HG03045 (cell line): ENCODE results near the gene AKR1A1.
"Not testable (repeated sequence)": the region's sequence is repeated elsewhere in the genome, so short reads cannot be mapped to it uniquely, and the experiment has no call there.

ENCODE experiments used
- ATAC-seq: cut with Tn5 transposase; IDR thresholded peaks from one replicate; pipeline ENCODE4 v1.9.1; 2021; ENCODE audit warnings: mild to moderate bottlenecking, moderate library complexity; ENCODE audit not compliant: unreplicated experiment

The AKR1A1 gene

DNA sequence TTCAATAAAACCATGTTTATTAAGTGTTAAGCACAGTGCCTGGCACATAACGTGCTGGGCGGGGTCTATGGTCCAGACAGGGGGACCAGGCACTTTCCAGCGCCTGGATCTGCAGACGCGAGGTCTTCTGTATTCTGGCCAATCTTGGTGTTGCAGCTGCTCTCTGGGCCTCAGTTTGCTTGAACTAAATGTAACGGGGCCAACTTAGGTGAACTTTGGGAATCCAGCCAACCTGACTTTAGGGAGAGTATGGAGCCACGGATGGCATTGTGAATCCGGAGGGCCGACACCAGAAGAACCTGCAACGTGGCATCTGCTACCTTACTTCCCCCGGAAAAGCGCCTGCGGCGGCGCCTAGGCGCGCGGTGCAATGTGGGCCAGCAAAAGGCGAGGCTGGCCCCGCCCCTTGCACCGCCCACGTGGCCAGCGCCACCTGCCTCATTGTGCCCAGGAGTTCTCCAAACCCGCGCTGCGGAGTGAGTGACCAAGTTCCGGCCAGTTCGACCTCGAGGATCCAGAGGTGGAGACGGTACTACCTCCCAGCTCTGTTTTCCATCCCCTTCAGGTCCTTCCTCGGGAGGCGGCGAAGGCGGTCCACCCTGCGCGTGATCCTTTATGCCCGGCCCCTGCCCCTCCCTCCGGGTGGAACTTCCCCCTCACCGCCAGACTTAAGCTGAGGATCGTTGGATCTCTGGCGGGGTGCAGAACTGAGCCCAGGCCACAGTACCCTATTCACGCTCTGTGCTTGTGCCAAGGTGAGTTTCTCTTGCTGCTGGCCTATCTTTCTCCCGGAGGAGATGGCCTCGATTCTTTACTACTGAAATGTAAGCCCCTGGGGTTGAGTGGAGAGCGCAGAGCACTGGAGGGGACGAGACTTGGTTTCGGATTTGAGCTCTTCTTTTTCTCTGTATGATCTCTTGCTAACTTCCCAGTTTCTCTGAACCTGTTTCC lies at the start of gene AKR1A1:
AKR1A1 (plus strand) TSS at position 426 of the 951 bp plus-strand sequence. CDS start 10,969 bp downstream, outside the sequence.
- peak; percentile 92 for ATAC-seq

- no peak for ATAC-seq
Measured at GRCh38 chr1:45501505-45501859, 49.1 kb upstream of the AKR1A1 start.

- ATAC-seq: no peak
Measured at GRCh38 chr1:45503462-45504360, 46.9 kb upstream of the AKR1A1 start.

- ATAC-seq: no peak
Measured at GRCh38 chr1:45507195-45507594, 43.4 kb upstream of the AKR1A1 start.

DNA sequence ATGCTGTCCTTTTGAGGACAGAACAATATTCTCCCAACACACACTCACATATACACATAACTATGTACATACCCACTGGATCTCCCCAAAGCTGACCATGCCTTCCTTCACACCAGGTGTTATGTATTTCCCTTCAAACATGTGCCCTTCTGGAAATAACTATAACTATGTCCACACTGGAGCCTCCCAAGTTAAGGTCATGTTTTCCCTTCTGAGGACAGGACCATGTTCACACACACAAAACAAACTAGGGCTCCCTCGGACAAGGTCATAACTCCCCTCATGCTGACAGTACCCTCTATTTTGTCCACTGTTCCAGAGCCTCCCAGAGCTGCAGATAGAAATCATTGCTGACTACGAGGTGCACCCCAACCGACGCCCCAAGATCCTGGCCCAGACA lies 42.7 kb upstream of the AKR1A1 start:
- no peak for ATAC-seq

GRCh38 chr1:45508295-45509151 lies 42.1 kb upstream of the AKR1A1 start:
- ATAC-seq: no peak

GRCh38 chr1:45510036-45510971 lies 40.3 kb upstream of the AKR1A1 start:
- ATAC-seq: no peak

GRCh38 chr1:45510972-45511527 lies 39.6 kb upstream of the AKR1A1 start:
- no peak for ATAC-seq

DNA sequence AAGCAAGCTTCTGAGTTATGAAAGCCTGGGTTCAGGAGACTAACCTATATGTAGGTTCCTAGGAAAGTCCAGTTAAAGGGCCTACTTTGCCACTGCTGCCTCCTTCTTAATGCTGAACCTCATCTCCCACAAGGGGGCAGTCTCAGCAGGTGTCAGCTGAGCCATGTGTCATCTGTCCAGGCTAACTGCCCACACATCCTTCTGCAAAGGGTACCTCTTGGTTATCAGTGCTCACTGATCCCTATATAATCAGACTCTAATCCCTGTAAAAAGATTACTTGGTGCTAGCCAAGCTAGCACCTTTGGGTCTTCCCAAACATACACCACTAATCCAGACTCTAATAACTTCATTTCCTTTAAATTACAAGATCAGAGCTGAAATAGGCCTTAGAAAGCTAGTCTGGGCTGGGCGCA lies 38.0 kb upstream of the AKR1A1 start:
- no peak for ATAC-seq

DNA sequence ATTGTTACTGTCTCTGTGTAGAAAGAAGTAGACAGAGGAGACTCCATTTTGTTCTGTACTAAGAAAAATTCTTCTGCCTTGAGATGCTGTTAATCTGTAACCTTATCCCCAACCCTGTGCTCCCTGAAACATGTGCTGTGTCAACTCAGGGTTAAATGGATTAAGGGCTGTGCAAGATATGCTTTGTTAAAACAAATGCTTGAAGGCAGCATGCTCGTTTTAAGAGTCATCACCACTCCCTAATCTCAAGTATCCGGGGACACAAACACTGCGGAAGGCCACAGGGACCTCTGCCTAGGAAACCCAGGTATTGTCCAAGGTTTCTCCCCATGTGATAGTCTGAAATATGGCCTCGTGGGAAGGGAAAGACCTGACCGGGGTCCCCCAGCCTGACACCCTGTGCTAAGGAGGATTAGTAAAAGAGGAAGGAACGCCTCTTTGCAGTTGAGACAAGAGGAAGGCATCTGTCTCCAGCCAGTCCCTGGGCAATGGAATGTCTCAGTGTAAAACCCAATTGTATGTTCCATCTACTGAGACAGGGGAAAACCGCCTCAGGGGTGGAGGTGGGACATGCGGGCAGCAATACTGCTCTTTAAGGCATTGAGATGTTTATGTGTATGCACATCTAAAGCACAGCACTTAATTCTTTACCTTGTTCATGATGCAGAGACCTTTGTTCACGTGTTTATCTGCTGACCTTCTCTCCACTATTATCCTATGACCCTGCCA lies 36.9 kb upstream of the AKR1A1 start:
- not testable (repeated sequence) for ATAC-seq

DNA sequence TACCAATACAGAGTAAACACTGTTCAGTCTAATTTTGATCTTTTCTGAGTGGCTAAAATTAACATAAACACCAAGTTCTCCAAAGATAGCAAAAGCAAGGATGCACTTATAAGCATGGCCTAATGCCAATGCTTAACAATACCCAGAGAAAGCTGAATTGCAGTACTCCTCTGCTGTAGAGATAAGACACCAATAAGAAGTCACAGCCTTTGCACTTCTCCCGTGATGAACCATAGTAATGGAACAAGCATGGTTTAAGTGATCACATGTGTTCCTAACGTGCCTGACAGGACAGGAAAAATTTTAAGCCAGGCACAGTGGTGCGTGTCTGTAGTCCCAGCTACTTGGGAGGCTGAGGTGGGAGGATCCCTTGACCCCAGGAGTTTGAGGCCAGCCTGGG lies 34.6 kb upstream of the AKR1A1 start:
- no peak for ATAC-seq

DNA sequence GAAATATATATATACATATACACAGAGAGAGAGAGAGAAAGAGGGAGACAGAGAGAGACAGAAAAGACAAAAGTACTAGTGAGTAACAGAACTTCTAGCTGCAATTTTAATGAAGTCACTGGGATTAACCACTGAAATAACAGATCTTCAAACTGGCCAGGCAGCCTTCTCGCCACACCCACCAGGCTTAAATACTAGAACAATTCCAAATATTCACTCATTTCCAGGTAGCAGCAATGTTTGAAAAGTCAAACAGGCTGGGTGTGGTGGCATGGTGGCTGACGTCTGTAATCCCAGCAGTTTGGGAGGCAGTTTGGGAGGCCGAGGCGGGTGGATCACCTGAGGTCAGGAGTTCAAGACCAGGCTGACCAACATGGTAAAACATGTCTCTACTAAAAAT lies 34.2 kb upstream of the AKR1A1 start:
- ATAC-seq: no peak

- ATAC-seq: not testable (repeated sequence)
Measured at GRCh38 chr1:45518366-45518765, 32.3 kb upstream of the AKR1A1 start.

DNA sequence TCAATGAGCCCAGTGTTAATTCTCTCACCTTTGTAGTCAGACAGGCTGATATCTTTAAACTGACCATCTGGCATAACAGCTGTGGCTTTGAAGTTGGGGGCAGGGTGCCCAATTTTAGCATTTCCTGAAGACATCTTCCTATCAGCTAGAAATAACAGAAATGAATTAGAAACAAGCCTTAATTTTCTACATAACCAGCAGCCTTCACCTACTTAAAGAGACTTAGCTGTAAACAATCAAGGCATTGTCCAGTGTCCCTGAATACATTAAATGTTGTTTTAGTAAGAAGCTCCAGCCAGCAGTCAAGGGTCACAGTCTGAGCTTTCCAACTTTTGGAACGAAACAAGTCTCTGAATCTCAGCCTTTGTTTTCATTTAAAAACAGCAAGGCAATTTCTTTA lies 31.7 kb upstream of the AKR1A1 start:
- no peak for ATAC-seq

DNA sequence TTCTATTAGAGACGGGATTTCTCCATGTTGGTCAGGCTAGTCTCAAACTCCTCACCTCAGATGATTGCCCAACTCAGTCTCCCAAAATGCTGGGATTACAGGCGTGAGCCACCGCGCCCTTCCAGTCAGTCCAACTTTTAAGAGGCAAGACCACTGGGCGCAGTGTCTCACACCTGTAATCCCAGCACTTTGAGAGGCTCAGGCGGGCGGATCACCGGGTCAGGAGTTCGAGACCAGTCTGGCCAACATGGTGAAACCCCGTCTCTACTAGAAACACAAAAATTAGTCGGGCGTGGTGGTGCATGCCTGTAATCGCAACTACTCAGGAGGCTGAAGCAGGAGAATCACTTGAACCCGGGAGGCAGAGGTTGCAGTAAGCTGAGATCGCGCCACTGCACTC lies 30.9 kb upstream of the AKR1A1 start:
- ATAC-seq: not testable (repeated sequence)

DNA sequence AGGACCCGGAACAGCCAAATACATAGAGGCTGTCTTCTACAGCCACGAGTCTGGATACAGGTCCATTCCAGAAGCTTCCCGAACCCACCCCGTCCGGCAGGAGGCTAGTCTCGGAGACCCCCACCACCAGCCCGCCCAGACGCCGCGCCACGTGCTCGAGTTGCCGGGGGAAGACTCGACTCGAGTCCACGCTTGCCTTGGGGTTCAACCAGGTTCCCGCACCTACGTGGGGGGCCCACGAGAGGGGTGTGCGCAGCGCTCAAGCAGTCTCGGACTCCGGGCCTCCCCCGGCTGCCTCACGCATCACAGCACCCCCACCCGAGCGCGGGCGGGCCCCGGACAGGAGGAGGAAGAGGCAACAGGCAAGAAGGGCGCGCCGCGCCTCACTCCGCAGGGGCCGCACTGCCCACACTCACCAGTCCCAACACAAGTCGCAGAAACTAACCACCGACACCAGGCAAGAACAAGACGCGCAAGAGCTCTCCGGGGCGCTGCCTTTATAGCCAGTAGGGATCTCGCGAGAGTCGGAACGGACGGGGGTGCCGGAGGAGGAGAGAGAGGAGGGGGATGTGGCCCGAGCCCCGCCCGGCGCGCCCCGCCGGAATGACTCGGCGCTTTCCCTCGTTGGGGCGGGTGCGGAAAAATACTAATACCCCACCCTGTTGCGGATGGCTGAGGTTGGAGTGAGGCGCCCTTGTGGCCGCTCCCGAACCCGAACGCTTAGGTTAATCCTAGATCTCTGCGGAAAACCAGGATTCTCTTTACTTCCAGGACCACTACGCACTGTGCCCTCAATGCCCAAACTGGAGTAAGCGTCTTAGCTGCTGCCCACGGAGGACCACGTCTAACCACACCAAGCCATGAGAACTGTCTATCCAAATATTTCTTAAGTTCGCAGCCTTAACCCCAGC lies 29.0 kb upstream of the AKR1A1 start, which contains the start of gene PRDX1:
PRDX1 (minus strand) TSS at position 472 of the 911 bp plus-strand sequence. CDS start 2,841 bp downstream, outside the sequence.
- peak; percentile 80 for ATAC-seq

- ATAC-seq: no peak
Measured at GRCh38 chr1:45522324-45523104, 28.1 kb upstream of the AKR1A1 start.
